ENCODE results near the gene HSD17B4.
"Not testable (repeated sequence)": the region's sequence is repeated elsewhere in the genome, so short reads cannot be mapped to it uniquely, and the experiment has no call there.

Gene HSD17B4

DNA sequence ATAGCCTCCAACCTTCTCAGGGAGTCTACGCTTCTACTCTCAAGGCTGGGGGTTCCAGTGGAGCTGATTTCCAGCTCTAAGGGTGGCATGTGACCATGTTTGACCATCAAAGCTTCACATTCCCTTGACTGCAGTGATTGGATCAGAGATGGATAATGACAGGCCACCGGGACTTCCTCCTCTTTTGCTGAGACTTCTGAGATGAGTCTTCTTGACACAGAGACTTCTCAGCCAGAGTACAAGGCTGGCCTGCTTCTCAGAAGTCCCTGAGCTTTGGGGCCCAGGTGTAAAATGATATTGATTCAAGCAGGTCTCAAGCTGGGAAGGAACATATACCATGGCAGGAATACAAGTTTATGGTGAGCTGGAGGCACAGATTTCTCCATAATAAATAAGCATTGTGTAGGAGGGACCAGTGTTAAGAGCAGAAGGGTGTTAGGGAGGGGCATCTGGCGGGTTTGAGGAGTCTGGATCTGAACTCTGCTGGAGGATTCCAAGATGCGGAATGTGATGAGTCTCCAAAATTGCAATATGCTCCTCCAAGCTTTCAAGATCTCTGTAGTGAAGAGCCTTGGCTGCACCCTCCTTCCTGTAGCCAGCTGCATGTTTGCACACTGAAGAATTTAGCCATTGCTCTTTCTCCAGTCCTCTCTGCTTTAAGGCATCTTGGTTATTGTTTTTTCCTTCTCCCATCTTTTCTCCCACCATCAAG is 41.7 kb upstream of the HSD17B4 start:
- no peak overlapping the region for H3K4me3 ChIP-seq (replicated peaks; ENCODE audit: low read depth, low read length)
- DNase-seq (ENCODE audit: low read depth): peak; percentile 14
- TF ChIP-seq CTCF (IDR thresholded peaks at IDR 0.05; ENCODE audit: low read length, missing control alignments): no peak

- peak; percentile 85 for TF ChIP-seq CTCF (IDR thresholded peaks at IDR 0.05; ENCODE audit: low read length, missing control alignments)
- DNase-seq (ENCODE audit: low read depth): peak; percentile 87
- peak overlapping the region; percentile 64 for H3K4me3 ChIP-seq (replicated peaks; ENCODE audit: low read depth, low read length)
Measured at GRCh38 chr5:119411361-119412278, 40.7 kb upstream of the HSD17B4 start.

GRCh38 chr5:119412279-119413227 is 39.7 kb upstream of the HSD17B4 start:
- no peak for TF ChIP-seq CTCF (IDR thresholded peaks at IDR 0.05; ENCODE audit: low read length, missing control alignments)
- peak overlapping the region; percentile 64 for H3K4me3 ChIP-seq (replicated peaks; ENCODE audit: low read depth, low read length)
- no peak for DNase-seq (ENCODE audit: low read depth)

DNA sequence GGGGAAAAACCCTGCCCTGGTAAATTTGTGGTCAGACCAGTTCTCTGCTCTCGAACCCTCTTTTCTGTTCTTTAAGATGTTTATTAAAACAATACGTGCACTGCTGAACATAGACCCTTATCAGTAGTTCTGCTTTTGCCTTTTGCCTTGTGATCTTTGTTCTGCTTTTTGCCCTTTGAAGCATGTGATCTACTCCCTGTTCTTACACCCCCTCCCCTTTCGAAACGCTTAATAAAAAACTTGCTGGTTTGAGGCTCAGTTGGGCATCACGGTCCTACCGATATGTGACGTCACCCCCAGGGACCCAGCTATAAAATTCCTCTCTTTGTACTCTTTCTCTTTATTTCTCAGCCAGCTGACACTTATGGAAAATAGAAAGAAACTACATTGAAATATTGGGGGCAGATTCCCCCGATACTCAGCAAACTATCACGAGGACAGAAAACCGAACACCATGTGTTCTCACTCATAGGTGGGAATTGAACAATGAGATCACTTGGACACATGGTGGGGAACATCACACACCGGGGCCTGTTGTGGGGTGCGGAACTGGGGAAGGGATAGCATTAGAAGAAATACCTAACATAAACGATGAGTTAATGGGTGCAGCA is 38.1 kb upstream of the HSD17B4 start:
- not testable (repeated sequence) for DNase-seq (ENCODE audit: low read depth); H3K4me3 ChIP-seq (replicated peaks; ENCODE audit: low read depth, low read length)

- peak; percentile 84 for DNase-seq (ENCODE audit: low read depth)
- H3K4me3 ChIP-seq (replicated peaks; ENCODE audit: low read depth, low read length): no peak overlapping the region
Measured at GRCh38 chr5:119417891-119418605, 34.2 kb upstream of the HSD17B4 start.

More at GRCh38 chr5:119417891-119418605, 34.2 kb upstream of the HSD17B4 start:
- no peak for TF ChIP-seq CTCF (IDR thresholded peaks at IDR 0.05; ENCODE audit: low read length, missing control alignments)

Data from fibroblast of pulmonary artery (primary cell).